Suppressor macrophage (primary cell): Measurements from ENCODE around the gene MARK3.

ENCODE experiments used
- DNase-seq, 4 experiments: peaks; one replicate each; pipeline ENCODE4 v3.0.0-alpha.2; 2020 to 2022

The MARK3 gene

DNA sequence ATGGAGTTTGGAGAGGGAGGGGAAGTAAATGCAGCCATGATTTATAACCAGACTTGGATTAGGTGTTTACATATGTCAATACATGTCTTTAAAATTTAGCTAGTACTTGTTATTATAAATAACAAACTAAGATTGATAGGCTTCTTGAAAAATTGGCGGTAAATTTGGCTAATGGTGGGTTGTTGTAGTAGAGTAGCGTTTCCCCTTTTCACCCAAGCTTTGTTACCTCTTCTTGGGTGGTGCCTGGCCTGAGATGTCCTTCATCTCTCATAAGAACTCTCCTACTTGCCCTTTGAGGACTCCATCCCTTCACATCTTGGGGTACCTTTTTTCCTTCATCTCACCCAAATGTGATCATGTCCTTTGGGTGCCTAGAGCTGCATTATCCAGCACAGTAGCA is 11.2 kb downstream of the MARK3 start:
- DNase-seq = no peak

DNA sequence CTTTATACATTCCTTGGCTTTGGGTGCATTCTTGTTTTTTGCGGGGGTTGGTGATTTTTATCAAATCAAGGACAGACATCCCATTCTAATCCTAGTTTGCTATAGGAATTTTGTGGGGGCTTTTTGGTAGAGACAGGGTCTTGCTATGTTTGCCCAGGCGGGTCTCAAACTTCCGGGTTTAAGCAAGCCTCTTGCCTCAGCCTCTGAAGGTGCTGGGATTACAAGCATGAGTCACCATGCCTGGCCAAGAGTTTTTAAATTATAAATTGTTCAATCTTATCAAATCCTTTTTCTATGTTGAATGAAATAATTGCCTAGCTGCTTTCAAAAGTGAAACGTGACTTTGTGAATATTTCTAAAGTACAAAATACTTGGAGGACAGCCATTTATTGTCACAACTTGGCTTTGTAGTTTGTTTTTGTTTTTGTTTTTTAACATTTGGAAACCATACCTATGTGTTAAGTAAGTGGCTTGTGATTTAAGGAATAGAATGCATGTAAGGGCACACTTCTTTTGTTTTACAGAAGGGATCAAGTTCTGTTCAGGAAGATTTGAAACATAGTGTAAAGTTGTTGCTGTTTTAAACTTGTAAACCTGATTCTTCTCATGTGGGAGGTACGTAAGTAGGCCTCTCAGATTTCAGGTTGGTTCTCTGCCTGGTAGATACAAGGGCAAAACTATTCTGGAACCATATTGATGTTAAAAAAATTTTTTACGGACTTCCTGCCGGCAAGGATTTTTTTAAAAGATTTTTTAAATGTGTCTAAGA is 13.4 kb downstream of the MARK3 start:
- DNase-seq = no peak

DNA sequence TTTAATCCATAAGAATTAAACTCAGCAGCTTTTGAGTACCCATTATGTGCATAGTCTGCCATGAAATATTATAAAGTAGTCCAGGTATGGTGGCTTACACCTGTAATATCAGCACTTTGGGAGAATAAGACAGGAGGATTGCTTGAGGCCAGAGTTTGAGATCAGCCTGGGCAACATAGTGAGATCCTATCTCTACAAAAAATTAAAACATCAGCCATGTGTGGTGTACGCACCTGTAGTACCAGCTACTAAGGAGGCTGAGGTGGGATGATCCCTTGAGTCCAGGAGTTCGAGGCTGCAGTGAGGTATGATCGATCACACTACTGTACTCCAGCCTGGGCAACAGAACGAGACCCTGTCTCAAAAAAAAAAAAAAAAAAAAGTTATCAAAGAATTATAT is 15.3 kb downstream of the MARK3 start:
- no peak for DNase-seq

DNA sequence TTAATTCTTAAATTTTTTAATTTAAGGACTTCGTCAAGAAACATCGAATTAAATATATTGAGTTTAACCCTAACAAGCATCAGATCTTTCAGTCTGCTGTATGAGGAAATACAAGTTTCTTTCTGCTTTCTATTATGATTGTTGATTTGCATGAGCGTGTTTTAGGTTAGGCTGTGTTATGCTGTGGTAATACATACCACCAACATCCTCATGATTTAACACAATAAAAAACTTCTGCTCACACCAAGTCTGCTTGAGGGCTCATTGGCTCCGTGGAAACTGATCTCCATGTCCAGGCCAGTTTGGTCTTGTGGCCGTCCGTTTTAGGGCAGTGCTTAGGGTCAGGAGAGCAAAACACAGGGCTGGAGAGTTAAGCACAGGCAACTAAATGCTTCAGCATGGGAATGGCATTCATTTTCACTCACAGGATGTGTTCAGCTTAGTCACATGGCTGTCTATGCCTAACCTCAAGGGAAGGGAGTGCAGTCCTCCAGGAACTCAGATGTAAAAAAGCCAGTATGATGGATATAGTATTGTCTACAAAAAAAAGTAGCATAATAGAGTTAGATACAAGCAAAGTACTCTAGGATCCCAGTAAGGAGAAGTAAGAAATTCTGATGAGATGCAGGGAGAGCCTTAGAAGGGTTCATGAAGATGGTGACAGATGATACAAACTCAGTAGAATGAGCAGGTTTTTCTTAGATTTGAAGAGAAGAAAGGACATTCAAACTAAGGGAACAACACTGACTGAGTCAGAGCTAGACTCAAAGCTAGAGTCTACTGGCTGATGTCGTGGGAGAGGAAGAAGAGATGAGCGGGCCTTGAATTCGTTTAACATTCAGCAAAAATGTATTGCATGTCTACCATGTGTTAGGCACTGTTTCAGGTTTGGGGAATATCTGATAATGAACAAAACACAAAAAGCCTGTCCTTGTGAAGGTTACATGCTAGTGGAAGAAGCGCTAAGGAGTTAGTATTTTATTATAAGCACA is 16.3 kb downstream of the MARK3 start:
- DNase-seq = peak in 3 of 4 experiments; percentile 25 to 43 (median 40)

DNA sequence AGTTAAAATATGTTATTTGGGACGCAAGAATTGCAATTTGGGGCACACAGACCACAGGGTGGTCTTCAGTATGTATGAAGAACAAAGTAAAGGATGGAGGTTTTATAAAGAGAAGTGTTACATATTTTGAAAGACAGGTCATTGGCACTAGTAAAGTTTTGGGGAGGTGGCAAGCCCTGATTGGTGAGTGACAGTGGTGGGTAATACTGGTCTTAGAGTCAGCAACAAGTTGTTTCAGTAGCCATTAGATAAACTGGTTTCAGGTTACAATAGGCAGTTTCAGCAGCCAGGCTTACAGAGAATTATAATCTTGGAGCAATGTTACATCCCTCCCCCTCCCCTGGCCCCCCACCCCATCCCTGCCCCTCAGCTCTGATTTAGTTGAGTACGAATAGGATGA is 17.5 kb downstream of the MARK3 start:
- no peak for DNase-seq

DNA sequence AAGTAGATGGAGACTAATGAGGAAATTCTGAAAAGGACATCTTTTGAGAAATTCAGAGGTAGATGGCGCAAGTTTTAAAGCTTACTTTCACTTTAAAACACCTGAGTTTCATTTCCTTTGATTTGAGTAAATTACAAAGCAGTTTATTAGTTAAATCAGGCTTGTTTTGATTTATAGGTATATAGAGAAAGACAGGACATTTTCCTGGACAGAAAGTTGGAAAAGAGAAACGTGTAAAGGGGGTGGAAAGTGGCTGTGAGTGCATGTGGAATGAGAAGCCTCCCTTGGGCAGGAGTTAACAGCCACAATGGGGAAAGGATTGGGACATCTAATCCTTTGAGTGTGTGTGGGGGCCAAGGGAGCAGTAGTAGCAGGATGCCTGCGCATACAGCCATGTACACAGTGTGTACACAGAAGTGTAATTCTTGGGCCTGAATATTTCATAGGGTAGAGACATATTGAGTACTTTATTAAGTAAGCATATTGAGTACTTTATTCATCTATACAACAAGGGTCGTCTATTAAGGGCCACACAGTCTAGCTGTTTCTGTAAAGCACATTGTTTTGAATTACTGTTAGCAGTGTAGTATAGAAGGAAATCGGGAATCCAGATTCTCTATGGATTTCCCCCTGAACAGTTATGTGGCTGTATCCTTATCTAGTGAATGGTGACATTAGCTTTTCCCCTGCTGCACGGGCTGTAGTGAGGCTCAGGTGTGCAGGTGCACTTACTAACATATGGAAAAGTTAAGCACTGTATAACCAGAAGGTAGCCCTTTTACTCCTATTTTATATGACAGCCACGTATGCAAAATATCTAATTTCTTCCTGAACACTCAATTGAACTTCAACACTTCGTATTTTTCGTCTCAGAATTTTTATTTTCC is 19.1 kb downstream of the MARK3 start:
- DNase-seq = peak in 2 of 4 experiments; percentile 12 to 19

DNA sequence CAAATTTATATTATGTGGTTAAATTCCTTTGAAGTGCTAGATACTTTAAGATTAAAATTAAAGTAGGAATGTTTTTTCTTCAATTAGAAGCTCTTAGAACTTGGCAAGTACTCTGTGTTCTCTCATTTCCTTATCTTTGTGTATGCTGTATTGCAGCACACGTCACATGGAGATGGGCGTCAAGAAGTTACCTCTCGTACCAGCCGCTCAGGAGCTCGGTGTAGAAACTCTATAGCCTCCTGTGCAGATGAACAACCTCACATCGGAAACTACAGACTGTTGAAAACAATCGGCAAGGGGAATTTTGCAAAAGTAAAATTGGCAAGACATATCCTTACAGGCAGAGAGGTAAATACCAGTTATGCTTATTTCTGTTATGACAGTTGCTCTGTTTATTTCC is 19.7 kb downstream of the MARK3 start:
- no peak for DNase-seq

DNA sequence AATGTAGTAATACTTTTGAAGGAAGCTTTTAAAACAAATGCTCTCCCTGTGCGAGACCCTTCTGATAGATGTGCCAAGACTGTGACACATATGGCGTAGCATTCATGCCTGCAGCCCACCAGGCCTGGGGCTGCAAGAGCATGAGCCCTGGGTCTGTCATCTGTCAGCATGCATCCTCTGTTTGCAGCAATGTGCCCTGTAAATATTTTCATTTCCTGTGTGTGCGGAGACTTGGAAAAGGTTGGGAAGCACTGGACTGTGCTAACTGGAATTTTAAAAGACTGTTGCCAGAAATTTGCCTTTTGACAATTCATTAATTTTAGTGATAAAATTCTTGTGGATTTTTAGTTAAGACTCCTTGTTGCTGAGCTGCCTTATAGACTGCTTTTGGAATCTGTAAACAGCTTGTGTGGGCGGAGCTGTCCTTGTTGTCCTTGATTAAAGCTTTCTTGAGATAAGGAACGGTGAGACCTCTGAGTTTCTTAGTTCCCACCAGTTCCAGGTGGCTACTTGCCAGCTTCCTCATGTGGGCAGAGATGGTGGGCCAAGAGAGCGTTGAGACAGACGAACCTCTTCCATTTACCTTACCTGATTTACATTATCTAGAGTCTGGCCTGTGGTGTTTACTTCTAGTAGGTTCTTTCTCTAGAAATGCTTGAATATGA is 23.4 kb downstream of the MARK3 start:
- DNase-seq = peak in 2 of 4 experiments; percentile 8 to 14

DNA sequence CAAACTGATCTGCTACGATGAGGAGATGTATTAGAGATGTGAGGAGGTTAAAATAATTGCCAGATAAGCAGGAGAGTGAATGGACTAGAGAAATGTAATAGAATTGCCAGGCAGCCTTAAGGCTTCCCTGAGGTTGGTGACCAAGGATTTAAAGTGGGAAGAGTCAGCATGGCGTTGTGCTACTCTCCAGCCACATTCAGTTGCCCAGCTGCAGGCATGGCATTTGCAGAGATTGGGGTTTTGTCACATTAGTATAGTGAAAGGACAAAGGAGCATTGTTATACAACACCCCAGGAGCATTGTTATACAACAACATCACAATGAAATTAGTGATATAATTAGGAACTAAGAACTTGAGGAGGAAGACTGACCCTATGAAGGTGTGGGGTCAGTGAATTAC is 31.7 kb downstream of the MARK3 start:
- DNase-seq = peak in 2 of 4 experiments; percentile 7 to 23

DNA sequence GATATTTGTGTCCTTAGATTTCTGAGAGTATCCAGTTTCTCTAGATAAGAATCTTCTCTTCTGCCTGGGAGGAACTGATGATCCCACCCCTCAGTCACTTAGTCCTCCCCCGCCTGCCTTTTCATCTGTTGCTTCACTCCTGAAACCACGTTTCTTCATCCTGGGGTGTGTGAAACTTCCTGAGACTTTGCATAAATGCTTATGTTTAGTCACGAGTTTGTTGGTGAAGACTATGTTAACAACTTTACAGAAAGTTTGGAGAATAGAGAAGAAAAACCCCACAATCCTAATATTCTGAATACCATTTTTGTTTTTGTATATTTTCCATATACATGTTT is 33.2 kb downstream of the MARK3 start:
- DNase-seq = peak; percentile 87 to 94 (median 90)

DNA sequence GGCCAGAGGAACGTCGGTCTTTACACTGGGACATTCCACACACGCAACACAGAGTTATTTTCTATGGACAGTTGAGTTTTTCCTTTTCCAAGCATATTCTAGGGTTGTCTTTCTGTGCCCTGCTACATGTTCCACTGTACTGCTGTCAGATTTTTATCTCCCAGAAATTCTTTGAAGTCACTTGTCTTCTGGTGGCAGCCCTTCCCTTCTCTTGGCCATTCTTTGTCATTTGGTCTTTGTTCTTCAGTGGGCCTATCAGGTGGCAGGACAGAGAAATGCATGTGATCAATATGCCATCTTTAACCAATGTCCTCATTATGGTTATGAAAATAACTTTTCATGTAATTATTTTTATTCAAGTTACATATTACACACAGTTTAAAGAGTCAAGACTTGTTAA is 36.3 kb downstream of the MARK3 start:
- no peak for DNase-seq

DNA sequence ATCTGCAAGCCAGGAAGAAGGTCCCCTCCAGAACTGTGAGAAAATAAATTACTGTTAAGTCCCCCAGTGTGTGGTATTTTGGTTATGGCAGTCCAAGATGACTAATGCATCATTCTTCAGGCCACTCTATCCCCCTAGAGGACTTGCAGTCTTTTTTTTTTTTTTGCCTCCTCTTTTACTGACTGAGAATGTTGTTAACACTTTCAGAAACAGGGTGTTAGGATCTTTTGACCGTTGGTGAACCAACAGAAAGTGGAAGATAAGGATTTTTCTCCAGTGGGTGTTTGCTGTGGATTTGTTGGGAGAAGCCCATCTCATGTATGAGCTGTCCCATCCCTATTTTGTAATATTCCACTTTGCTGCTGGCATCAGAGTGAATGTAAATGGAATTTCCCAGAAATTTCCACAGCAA is 37.8 kb downstream of the MARK3 start:
- no peak for DNase-seq

DNA sequence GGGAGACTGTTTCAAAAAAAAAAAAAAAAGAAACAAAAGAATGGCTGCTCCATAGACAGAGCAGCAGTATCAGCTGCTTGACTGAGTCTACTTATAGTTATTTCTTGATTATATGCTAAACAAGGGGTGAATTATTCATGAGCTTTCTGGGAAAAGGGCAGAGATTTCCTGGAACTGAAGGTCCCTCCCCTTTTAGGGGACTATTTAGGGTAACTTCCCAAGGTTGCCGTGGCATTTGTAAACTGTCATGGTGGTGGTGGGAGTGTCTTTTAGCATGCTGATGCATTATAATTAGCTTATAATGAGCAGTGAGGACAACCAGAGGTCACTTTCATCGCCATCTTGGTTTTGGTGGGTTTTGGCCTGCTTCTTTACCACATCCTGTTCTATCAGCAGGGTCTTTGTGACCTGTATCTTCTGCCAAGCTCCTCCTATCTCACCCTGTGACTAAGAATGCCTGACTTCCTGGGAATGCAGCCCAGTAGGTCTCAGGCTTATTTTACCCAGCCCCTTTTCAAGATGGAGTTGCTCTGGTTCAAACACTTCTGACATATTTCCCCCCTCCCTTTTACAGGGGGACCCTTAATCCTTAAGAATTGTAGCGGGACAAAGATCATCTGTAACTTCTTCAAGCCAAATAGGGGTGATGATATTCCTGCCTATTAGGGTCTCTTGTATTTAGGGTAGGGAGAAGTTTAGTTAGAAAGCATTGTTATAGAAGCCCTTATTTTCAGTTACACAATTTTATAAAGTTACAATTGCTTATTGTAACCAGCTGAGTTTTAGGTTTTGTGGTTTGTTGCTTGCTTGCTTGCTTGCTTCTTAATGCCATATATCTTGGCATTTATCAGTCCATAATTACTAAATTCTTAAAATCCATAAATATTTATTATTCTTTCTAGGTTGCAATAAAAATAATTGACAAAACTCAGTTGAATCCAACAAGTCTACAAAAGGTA is 42.5 kb downstream of the MARK3 start:
- no peak for DNase-seq

DNA sequence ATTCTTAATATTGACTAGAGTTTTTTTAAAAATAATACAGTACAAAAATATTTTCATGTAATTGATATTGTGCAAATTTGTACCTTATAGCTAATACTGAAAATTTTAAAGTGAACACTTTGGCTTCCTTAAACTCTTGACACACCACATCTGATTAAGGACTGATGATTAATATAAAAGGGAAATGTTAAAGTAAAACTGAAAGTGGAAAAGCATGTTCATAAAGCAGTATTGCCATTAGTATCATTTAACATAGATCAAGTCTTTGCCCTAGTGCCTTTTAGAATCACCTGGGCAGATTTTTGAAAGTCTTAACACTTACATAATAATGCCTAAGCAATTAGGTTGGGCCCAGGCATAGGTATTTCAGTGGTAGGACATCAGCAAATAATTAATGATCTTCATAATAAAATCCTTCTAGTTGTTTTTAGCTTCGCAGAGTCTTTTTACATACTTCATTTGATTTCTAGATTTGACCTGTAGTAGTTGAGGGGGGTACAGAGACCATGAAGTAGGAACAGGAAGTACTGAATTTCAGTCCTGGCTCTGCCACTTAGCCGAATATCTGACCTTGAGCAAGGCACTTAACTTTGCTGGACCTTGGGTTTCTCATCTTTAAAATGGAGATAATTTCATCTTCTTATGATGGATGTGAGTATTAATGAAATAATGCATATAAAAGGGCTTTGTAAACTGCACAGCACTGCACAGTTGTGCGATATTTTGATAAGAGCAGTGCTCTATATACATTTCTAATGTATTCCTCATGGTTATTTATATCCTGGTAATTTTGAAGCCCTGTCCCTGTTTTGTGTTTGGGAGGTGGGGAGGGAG is 43.7 kb downstream of the MARK3 start:
- peak in 3 of 4 experiments; percentile 18 to 32 (median 24) for DNase-seq

DNA sequence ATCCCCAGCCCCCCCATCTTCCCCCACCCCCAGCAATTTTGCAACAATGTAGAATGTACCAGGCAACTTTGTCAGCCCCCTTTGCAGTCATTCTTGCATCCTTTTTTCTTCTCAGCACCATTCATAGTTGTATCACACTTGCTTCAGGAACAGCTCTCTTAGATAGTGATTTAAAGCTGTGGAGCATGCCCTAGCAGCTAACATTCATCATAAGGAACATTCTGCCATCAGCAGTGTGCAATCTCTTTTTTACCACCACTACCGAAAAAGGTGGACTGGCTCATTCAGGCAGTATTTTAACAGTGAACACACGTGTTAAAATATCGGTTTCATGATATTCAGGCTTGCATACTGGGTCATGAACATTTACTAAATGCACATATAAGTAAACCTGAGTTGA is 45.1 kb downstream of the MARK3 start:
- DNase-seq = no peak

DNA sequence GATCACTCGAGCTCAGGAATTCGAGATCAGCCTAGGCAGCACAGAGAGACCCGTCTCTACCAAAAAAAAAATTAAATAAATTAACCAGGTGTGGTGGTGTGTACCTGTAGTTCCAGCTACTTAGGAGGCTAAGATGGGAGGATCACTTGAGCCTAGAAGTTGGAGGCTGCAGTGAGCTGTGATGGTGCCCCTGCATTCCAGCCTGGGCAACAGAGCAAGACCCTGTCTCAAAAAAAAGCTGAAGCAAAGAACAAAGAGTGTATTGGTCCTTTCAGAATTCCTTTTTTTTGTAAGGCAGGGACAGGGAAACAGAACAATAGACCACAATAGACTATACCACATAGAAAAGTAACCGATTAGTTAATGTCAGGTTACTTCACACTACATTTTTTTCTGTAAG is 47.4 kb downstream of the MARK3 start:
- DNase-seq = no peak

DNA sequence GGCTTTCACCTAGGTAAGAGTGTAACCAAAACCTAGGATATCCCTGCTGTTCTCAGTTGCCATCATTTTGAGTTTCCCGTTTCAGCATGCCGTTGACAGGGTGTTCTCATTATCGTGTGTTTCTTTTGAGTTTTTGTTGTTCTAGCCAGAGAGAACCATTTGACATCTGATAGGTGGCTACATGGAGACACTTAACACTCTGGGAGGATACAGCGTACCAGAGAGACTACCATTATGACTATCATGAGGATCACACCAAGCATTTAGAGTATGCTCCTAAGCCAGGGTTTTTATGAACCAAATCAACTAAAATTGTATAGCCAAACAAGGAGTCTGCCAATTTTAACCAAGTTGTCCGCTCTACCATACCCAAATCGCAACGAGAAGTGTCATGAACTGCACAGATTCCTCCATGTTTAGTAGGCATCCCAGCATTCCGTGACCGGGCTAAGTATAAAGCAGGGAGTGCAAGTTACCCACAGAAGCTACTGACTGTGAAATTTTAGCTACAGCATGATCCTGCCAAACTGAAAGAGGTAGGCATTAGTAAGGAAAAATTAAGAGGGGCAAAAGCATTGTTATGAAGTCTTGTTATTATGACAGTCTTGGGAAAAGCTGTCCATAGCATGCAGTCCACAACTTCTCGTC is 48.8 kb downstream of the MARK3 start:
- DNase-seq = no peak

DNA sequence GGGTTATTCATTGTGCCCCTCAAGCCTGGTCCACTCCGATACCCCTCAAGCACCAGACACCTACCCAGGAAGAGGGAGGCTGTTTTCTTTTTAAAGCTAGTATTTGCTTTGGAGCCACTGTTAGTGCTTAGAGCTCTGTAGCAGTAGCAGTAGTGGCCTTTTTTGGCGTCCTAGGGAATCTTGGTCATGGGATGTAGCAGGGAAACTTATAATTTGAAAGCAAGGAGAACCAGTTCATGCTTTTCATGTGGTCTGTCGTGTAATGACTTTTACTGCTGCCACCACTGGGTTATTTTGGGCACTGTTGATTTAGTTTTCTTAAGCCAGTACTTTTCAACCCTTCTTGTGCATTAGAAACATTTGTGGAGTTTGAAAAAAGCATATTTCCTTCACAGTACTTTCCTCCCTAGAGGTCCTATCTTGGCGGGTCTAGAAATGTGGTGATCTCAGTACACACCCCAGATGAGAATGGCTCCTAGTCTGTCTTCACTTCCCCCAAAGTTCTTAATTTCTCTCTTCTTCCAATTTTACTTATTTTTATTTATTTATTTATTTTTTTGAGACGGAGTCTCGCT is 49.7 kb downstream of the MARK3 start:
- no peak for DNase-seq

DNA sequence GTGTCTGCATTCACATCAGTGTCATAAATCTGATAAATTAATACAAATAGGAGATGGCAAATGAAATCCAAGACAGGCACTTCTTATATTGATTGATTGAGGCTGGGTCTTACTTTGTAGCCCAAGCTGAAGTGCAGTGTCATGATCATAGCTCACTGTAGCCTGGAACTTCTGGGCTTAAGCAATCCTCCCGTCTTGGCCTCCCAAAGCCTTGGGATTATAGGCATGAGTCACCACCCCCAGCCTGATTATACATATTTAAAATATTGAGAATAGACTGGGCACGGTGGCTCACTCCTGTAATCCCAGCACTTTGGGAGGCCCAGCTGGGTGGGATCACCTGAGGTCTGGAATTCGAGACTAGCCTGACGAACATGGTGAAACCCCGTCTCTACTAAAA is 51.3 kb downstream of the MARK3 start:
- DNase-seq = peak in 1 of 4 experiments; percentile 46
